Stomach (tissue), 9 donors: ENCODE results near the gene PDCD2. TPM values are rescaled to one million over a fixed set of nuclear protein-coding genes. Genes with fewer than 3 reads are reported as not detected.
A peak's percentile ranks its signal among the peaks of the same experiment; 100 is the strongest.

Experiments
- DNase-seq, 2 donors: peaks; one replicate each; pipeline versions ENCODE4 v3.0.0 to v3.0.0-alpha.2; 2013 to 2019
- H3K27ac ChIP-seq, 5 donors: fragments of 200-600 bp in 4 of 5; sonication (generic) in 4 of 5; one replicate each; pipeline ENCODE4 v1.5.1; 2013 to 2019; ENCODE audit warnings: mild to moderate bottlenecking in 1 of 5, moderate library complexity in 1 of 5
- H3K27me3 ChIP-seq, 3 donors: fragments of 200-600 bp; sonication (generic); one replicate each; pipeline ENCODE4 v1.5.1; 2017 to 2019; ENCODE audit warnings: mixed run types in 1 of 3
- H3K36me3 ChIP-seq, 4 donors: fragments of 200-600 bp; sonication (generic); 1 replicate in 3 of 4; 2 replicates in 1 of 4; pipeline ENCODE4 v1.5.1; 2016 to 2019
- H3K4me1 ChIP-seq, 4 donors: fragments of 200-600 bp; sonication (generic); one replicate each; pipeline ENCODE4 v1.5.1; 2016 to 2019
- H3K4me3 ChIP-seq, 4 donors: fragments of 200-600 bp; sonication (generic) in 3 of 4; one replicate each; pipeline ENCODE4 v1.5.1; 2016 to 2019; ENCODE audit warnings: mild to moderate bottlenecking in 1 of 4
- H3K9me3 ChIP-seq, 4 donors: fragments of 200-600 bp; sonication (generic); one replicate each; pipeline ENCODE4 v1.5.1; 2016 to 2019
- CTCF ChIP-seq, 7 experiments: fragments of 450-650 bp in 4 of 7; fragments of 200-600 bp in 3 of 7; sonication (generic) in 3 of 7; IDR thresholded peaks; one replicate each; pipeline ENCODE4 v1.5.1; 2016 to 2019; ENCODE audit warnings: antibody characterized with exemption in 7 of 7, control low read depth in 2 of 7, mild to moderate bottlenecking in 1 of 7
- EP300 ChIP-seq: sonication (generic); formaldehyde crosslinking; IDR thresholded peaks from one replicate; pipeline ENCODE4 v1.6.1; 2017; ENCODE audit warnings: antibody characterized with exemption
- POLR2A ChIP-seq, 4 donors: fragments of 450-650 bp; IDR thresholded peaks; one replicate each; pipeline ENCODE4 v1.6.1; 2016; ENCODE audit warnings: antibody characterized with exemption in 4 of 4, control low read depth in 2 of 4, mild to moderate bottlenecking in 1 of 4, moderate library complexity in 1 of 4
- POLR2AphosphoS5 ChIP-seq, 3 donors: sonication (generic); formaldehyde crosslinking; IDR thresholded peaks; one replicate each; pipeline ENCODE4 v1.6.1; 2016; ENCODE audit warnings: antibody characterized with exemption in 3 of 3
- WGBS, 5 donors: extraction: QIAGEN DNeasy Blood & Tissue Kit in 3 of 5; methylation state at CpG; one replicate each; pipeline versions ENCODE4 v1.1.5 to v1.1.7; 2013 to 2018; 5-methylcytosine and 5-hydroxymethylcytosine counted together
- intact Hi-C: fragments of 100-400 bp; cut with DNase I; formaldehyde crosslinking; loops from one replicate; pipeline ENCODE4 v1.15.1; 2023; ENCODE audit warnings: low total_unique reads
- polyA plus RNA-seq, 3 donors: library from polyadenylated mRNA; stranded (reverse); fragments of 200-250 nt; gene quantifications; one replicate each; pipeline ENCODE4 v1.2.3, GENCODE V29; 2013
- total RNA-seq, 5 donors: library from RNA; depleted of rRNA; stranded (reverse); fragments of >200 nt; gene quantifications; one replicate each; pipeline versions ENCODE4 v1.1.0 to v1.2.3, GENCODE V29; 2014 to 2016
- donor health status: healthy with polysubstance abuse.
- donor health status: Bipolar disorder and iron deficiency.
- donor health status: healthy.

Gene PDCD2
- total and polyA plus RNA-seq, 8 donors = 38.2 to 209 (median 68.0) TPM

GRCh38 chr6:170537329-170537728 is 47.1 kb downstream of the PDCD2 start:
- 77 to 85% (median 80%) methylated on average over 4 of the region's 4 CpGs for WGBS, 5 donors
- no peak overlapping the region for H3K4me3 ChIP-seq
- H3K4me1 ChIP-seq = peaks cover 0 to 6% (median 0%) of the 10 kb centered on the region in 4 donors
- intact Hi-C loops = no loop called here
- H3K27me3 ChIP-seq = no peaks in the 10 kb centered on the region
- no peak overlapping the region for H3K27ac ChIP-seq
- TF ChIP-seq POLR2A (IDR thresholded peaks at IDR 0.05) = no peak
- TF ChIP-seq EP300 = no peak
- TF ChIP-seq POLR2AphosphoS5 (IDR thresholded peaks at IDR 0.05) = no peak
- no peak for DNase-seq
- peaks cover 59 to 99% (median 98%) of the 10 kb centered on the region in 4 donors for H3K36me3 ChIP-seq
- no peaks in the 10 kb centered on the region for H3K9me3 ChIP-seq

- DNase-seq = no peak
- no peak overlapping the region for H3K4me3 ChIP-seq
- H3K4me1 ChIP-seq = peaks cover 0 to 2% (median 0%) of the 10 kb centered on the region in 4 donors
- H3K36me3 ChIP-seq = peaks cover 59 to 96% (median 96%) of the 10 kb centered on the region in 4 donors
- TF ChIP-seq POLR2AphosphoS5 (IDR thresholded peaks at IDR 0.05) (no peak), EP300 (no peak), POLR2A (IDR thresholded peaks at IDR 0.05) (no peak), CTCF (IDR thresholded peaks at IDR 0.05) (no peak)
- H3K27me3 ChIP-seq = no peaks in the 10 kb centered on the region
- intact Hi-C loops = no loop called here
- H3K9me3 ChIP-seq = no peaks in the 10 kb centered on the region
- 71 to 81% (median 74%) methylated on average over 5 of the region's 5 CpGs for WGBS, 5 donors
- H3K27ac ChIP-seq = no peak overlapping the region
Measured at GRCh38 chr6:170536671-170537070, 47.8 kb downstream of the PDCD2 start.

- Histone ChIP-seq H3K36me3 (peaks cover 58 to 86% (median 82%) of the 10 kb centered on the region in 4 donors), H3K27me3 (no peaks in the 10 kb centered on the region), H3K27ac (no peak overlapping the region), H3K9me3 (no peaks in the 10 kb centered on the region), H3K4me1 (no peaks in the 10 kb centered on the region), H3K4me3 (no peak overlapping the region)
- intact Hi-C loops = no loop called here
- WGBS, 5 donors = 74 to 81% (median 79%) methylated on average over 5 of the region's 5 CpGs
- no peak for DNase-seq
- TF ChIP-seq CTCF (IDR thresholded peaks at IDR 0.05) = no peak
- no peak for TF ChIP-seq POLR2A (IDR thresholded peaks at IDR 0.05)
- no peak for TF ChIP-seq POLR2AphosphoS5 (IDR thresholded peaks at IDR 0.05)
- TF ChIP-seq EP300 = no peak
Measured at GRCh38 chr6:170535004-170535403, 49.4 kb downstream of the PDCD2 start.

- TF ChIP-seq CTCF (IDR thresholded peaks at IDR 0.05) (no peak), EP300 (no peak)
- no peaks in the 10 kb centered on the region for H3K4me1 ChIP-seq
- no peaks in the 10 kb centered on the region for H3K9me3 ChIP-seq
- no peak overlapping the region for H3K27ac ChIP-seq
- intact Hi-C loops = no loop called here
- WGBS, 5 donors = 66 to 92% (median 81%) methylated on average over 2 of the region's 2 CpGs
- H3K27me3 ChIP-seq = no peaks in the 10 kb centered on the region
- no peak overlapping the region for H3K4me3 ChIP-seq
- H3K36me3 ChIP-seq = peaks cover 53 to 74% (median 71%) of the 10 kb centered on the region in 4 donors
- no peak for DNase-seq
Measured at GRCh38 chr6:170533792-170534191, 50.6 kb downstream of the PDCD2 start.

GRCh38 chr6:170532867-170533488 is 51.5 kb downstream of the PDCD2 start:
- TF ChIP-seq POLR2A (IDR thresholded peaks at IDR 0.05) (no peak), POLR2AphosphoS5 (IDR thresholded peaks at IDR 0.05) (no peak), EP300 (no peak), CTCF (IDR thresholded peaks at IDR 0.05) (no peak)
- WGBS, 5 donors = 76 to 86% (median 82%) methylated on average over 7 of the region's 7 CpGs
- H3K27me3 ChIP-seq = no peaks in the 10 kb centered on the region
- intact Hi-C loops = no loop called here
- peak overlapping the region in 1 of 5 donors; percentile 9 for H3K27ac ChIP-seq
- DNase-seq = no peak
- H3K4me3 ChIP-seq = no peak overlapping the region
- no peaks in the 10 kb centered on the region for H3K9me3 ChIP-seq
- H3K36me3 ChIP-seq = peaks cover 45 to 66% (median 63%) of the 10 kb centered on the region in 4 donors
- H3K4me1 ChIP-seq = no peaks in the 10 kb centered on the region
